OCI-LY1 (cell line): ENCODE results near the gene CYB5B.

Experiments used
- H2AFZ ChIP-seq: fragments of 200-600 bp; sonication (generic), shearing (Covaris generic); 2 replicates; pipeline ENCODE4 v1.6.0; 2014; ENCODE audit warnings: antibody characterized with exemption, mild to moderate bottlenecking, low read length
- H3F3A ChIP-seq: fragments of 200-600 bp; sonication (generic), shearing (Covaris generic); 2 replicates; pipeline ENCODE4 v1.6.0; 2014; ENCODE audit warnings: mild to moderate bottlenecking, antibody characterized with exemption, low read length, moderate library complexity; ENCODE audit not compliant: insufficient read depth
- H3K27ac ChIP-seq: fragments of 200-600 bp; sonication (generic); 2 replicates; pipeline ENCODE4 v1.5.1; 2014; ENCODE audit warnings: low read length, mixed run types, mild to moderate bottlenecking, low read depth; ENCODE audit not compliant: poor library complexity, severe bottlenecking
- H3K27me3 ChIP-seq: fragments of 200-600 bp; sonication (generic); 2 replicates; pipeline ENCODE4 v1.6.0; 2014; ENCODE audit warnings: antibody characterized with exemption, mild to moderate bottlenecking, low read length, moderate library complexity; ENCODE audit not compliant: insufficient read depth
- H3K36me3 ChIP-seq: fragments of 200-600 bp; sonication (generic); 2 replicates; pipeline ENCODE4 v1.6.1; 2014; ENCODE audit warnings: mild to moderate bottlenecking, antibody characterized with exemption, low read length, moderate library complexity, mixed read lengths; ENCODE audit not compliant: insufficient read depth
- H3K4me1 ChIP-seq: fragments of 200-600 bp; sonication (generic); 2 replicates; pipeline ENCODE4 v1.5.1; 2014; ENCODE audit warnings: mild to moderate bottlenecking, low read length, moderate library complexity; ENCODE audit not compliant: insufficient read depth, severe bottlenecking
- H3K4me2 ChIP-seq: fragments of 200-600 bp; sonication (generic), shearing (Covaris generic); 2 replicates; pipeline ENCODE4 v1.6.1; 2014; ENCODE audit warnings: low read length
- H3K4me3 ChIP-seq: fragments of 200-600 bp; sonication (generic); 2 replicates; pipeline ENCODE4 v1.5.1; 2014; ENCODE audit warnings: low read length, low read depth, mild to moderate bottlenecking, mixed read lengths; ENCODE audit not compliant: poor library complexity, severe bottlenecking
- H3K79me2 ChIP-seq: fragments of 200-600 bp; shearing (Covaris generic); 2 replicates; pipeline ENCODE4 v1.6.1; 2016; ENCODE audit warnings: mixed run types, low read length, mixed read lengths; ENCODE audit not compliant: insufficient read depth
- H3K9ac ChIP-seq: fragments of 200-600 bp; sonication (generic), shearing (Covaris generic); 2 replicates; pipeline ENCODE4 v1.6.1; 2014; ENCODE audit warnings: mild to moderate bottlenecking, low read length, mixed read lengths
- H3K9me2 ChIP-seq: fragments of 200-600 bp; sonication (generic), shearing (Covaris generic); 2 replicates; pipeline ENCODE4 v1.6.1; 2014; ENCODE audit warnings: low read depth, mild to moderate bottlenecking, low read length, mixed read lengths
- H3K9me3 ChIP-seq: fragments of 200-600 bp; shearing (Covaris generic); 2 replicates; pipeline ENCODE4 v1.6.1; 2014; ENCODE audit warnings: low read length, mixed read lengths
- H4K20me1 ChIP-seq: fragments of 200-600 bp; sonication (generic), shearing (Covaris generic); 2 replicates; pipeline ENCODE4 v1.6.0; 2016; ENCODE audit warnings: mild to moderate bottlenecking, low read length; ENCODE audit not compliant: insufficient read depth
- CTCF ChIP-seq: fragments of 200-600 bp; sonication (generic), shearing (Covaris generic); IDR thresholded peaks from 2 replicates; pipeline ENCODE4 v1.5.1; 2017; ENCODE audit warnings: mild to moderate bottlenecking, antibody characterized with exemption, low read length, moderate library complexity, mixed read lengths
- EZH2 ChIP-seq: fragments of 200-600 bp; sonication (generic), shearing (Covaris generic); IDR thresholded peaks from 2 replicates; pipeline ENCODE4 v1.8.0; 2017; ENCODE audit warnings: borderline replicate concordance, mixed run types, mild to moderate bottlenecking, antibody characterized with exemption, low read length, moderate library complexity, mixed read lengths

Gene CYB5B

GRCh38 chr16:69513180-69513966 lies 89.0 kb downstream of the CYB5B start:
- no peak overlapping the region for H3K4me2 ChIP-seq
- H3K36me3 ChIP-seq = no peaks in the 10 kb centered on the region
- no peaks in the 10 kb centered on the region for H3K79me2 ChIP-seq
- no peak overlapping the region for H3K27ac ChIP-seq
- peak overlapping the region; percentile 100; the same call in 1 of the 2 replicates for H2AFZ ChIP-seq
- H3K4me1 ChIP-seq = peaks cover 5% of the 10 kb centered on the region
- H3K9me2 ChIP-seq = no peaks in the 10 kb centered on the region
- H3K4me3 ChIP-seq = no peak overlapping the region
- no peaks in the 10 kb centered on the region for H3F3A ChIP-seq
- H3K9ac ChIP-seq = no peak overlapping the region
- no peaks in the 10 kb centered on the region for H3K9me3 ChIP-seq
- no peak for TF ChIP-seq EZH2
- no peak for TF ChIP-seq CTCF
- H3K27me3 ChIP-seq = no peaks in the 10 kb centered on the region
- no peaks in the 10 kb centered on the region for H4K20me1 ChIP-seq

- H3K9me2 ChIP-seq = no peaks in the 10 kb centered on the region
- no peaks in the 10 kb centered on the region for H4K20me1 ChIP-seq
- H2AFZ ChIP-seq = peak overlapping the region; percentile 100
- no peaks in the 10 kb centered on the region for H3F3A ChIP-seq
- no peak overlapping the region for H3K27ac ChIP-seq
- H3K36me3 ChIP-seq = no peaks in the 10 kb centered on the region
- no peak for TF ChIP-seq CTCF
- no peak for TF ChIP-seq EZH2
- H3K4me2 ChIP-seq = no peak overlapping the region
- no peaks in the 10 kb centered on the region for H3K79me2 ChIP-seq
- no peak overlapping the region for H3K4me3 ChIP-seq
- peaks cover 5% of the 10 kb centered on the region for H3K4me1 ChIP-seq
- no peaks in the 10 kb centered on the region for H3K27me3 ChIP-seq
- no peaks in the 10 kb centered on the region for H3K9me3 ChIP-seq
- no peak overlapping the region for H3K9ac ChIP-seq
Observed at GRCh38 chr16:69514356-69514755, 89.9 kb downstream of the CYB5B start.
